OCI-LY7 (cell line): ENCODE data around the gene PPL. TPM values are rescaled to one million over a fixed set of nuclear protein-coding genes. Genes with fewer than 3 reads are reported as not detected.
"Not testable (repeated sequence)": the region's sequence is repeated elsewhere in the genome, so short reads cannot be mapped to it uniquely, and the experiment has no call there.

Experiments
- BruUV-seq: library from RNA; stranded (reverse); fragments of 400-500 nt; replicated peaks from 2 replicates; lab custom pipeline; 2021; lab: Mats Ljungman, UMichigan
- CTCF ChIA-PET: fragments of 300-600 bp; sonication (Branson Sonifier 250); formaldehyde crosslinking; loops from one replicate; lab custom pipeline; 2022; ENCODE audit warnings: antibody characterized with exemption; ENCODE audit not compliant: unreplicated experiment; lab: Charles Lee
- POLR2A ChIA-PET: fragments of 300-600 bp; sonication (Branson Sonifier 250); formaldehyde crosslinking; loops from one replicate; lab custom pipeline; 2022; ENCODE audit warnings: antibody characterized with exemption; lab: Charles Lee
- DNase-seq: peaks from one replicate; pipeline ENCODE4 v3.0.0-alpha.2; 2015; ENCODE audit warnings: low spot score
- H2AFZ ChIP-seq: fragments of 200-600 bp; sonication (generic), shearing (Covaris generic); 2 replicates; pipeline ENCODE4 v1.6.1; 2014; ENCODE audit warnings: mild to moderate bottlenecking, antibody characterized with exemption, low read length, moderate library complexity
- H3K27ac ChIP-seq: fragments of 200-600 bp; sonication (generic); 2 replicates; pipeline ENCODE4 v1.5.1; 2014; ENCODE audit warnings: mixed run types, low read depth, mild to moderate bottlenecking, moderate library complexity, low read length, inconsistent platforms; ENCODE audit not compliant: poor library complexity, severe bottlenecking
- H3K36me3 ChIP-seq: fragments of 200-600 bp; sonication (generic); 2 replicates; pipeline ENCODE4 v1.6.1; 2014; ENCODE audit warnings: mild to moderate bottlenecking, antibody characterized with exemption, low read length, moderate library complexity, mixed read lengths; ENCODE audit not compliant: insufficient read depth
- H3K4me1 ChIP-seq: fragments of 200-600 bp; sonication (generic); 2 replicates; pipeline ENCODE4 v1.5.1; 2014; ENCODE audit warnings: mild to moderate bottlenecking, low read length; ENCODE audit not compliant: insufficient read depth, poor library complexity, severe bottlenecking
- H3K4me2 ChIP-seq: fragments of 200-600 bp; sonication (generic); 2 replicates; pipeline ENCODE4 v1.6.1; 2014; ENCODE audit warnings: mild to moderate bottlenecking, low read length
- H3K4me3 ChIP-seq: fragments of 200-600 bp; sonication (generic); 2 replicates; pipeline ENCODE4 v1.5.1; 2014; ENCODE audit warnings: mild to moderate bottlenecking, low read depth, low read length; ENCODE audit not compliant: poor library complexity, severe bottlenecking
- H3K79me2 ChIP-seq: fragments of 200-600 bp; sonication (generic); 2 replicates; pipeline ENCODE4 v1.6.1; 2016; ENCODE audit warnings: low read depth, mild to moderate bottlenecking, low read length, moderate library complexity, mixed read lengths; ENCODE audit not compliant: insufficient read depth
- H3K9me2 ChIP-seq: fragments of 200-600 bp; sonication (generic); 2 replicates; pipeline ENCODE4 v1.6.1; 2016; ENCODE audit warnings: mild to moderate bottlenecking, low read length, mixed read lengths; ENCODE audit not compliant: insufficient read depth
- H3K9me3 ChIP-seq: fragments of 200-600 bp; sonication (generic); 2 replicates; pipeline ENCODE4 v1.6.1; 2014; ENCODE audit warnings: mild to moderate bottlenecking, mixed run types, low read length, mixed read lengths
- H4K20me1 ChIP-seq: fragments of 200-600 bp; sonication (generic); 2 replicates; pipeline ENCODE4 v1.6.1; 2014; ENCODE audit warnings: mild to moderate bottlenecking, antibody characterized with exemption, low read length, moderate library complexity, mixed read lengths; ENCODE audit not compliant: insufficient read depth
- CTCF ChIP-seq: fragments of 200-600 bp; sonication (generic); conservative IDR thresholded peaks from 2 replicates; pipeline ENCODE4 v1.5.1; 2014; ENCODE audit warnings: mild to moderate bottlenecking, antibody characterized with exemption, low read length, moderate library complexity, mixed read lengths
- EZH2phosphoT487 ChIP-seq: fragments of 200-600 bp; sonication (generic); IDR thresholded peaks from 2 replicates; pipeline ENCODE4 v1.6.1; 2018; ENCODE audit warnings: low read depth, borderline replicate concordance, mild to moderate bottlenecking, mixed run types, antibody characterized with exemption, low read length, moderate library complexity, mixed read lengths
- intact Hi-C: fragments of 100-400 bp; cut with micrococcal nuclease; formaldehyde crosslinking; loops from one replicate; pipeline ENCODE4 v1.10.0; 2022; ENCODE audit not compliant: unreplicated experiment
- total RNA-seq, 2 experiments: library from RNA; depleted of rRNA in 1 of 2; stranded (reverse); fragments of >200 nt in 1 of 2; shearing (Covaris generic) in 1 of 2; gene quantifications; 2 replicates each; pipeline ENCODE4 v1.2.3, GENCODE V29; 2014 to 2022

Gene PPL
- total RNA-seq, 2 experiments from 2014 or later = not detected

- H3K36me3 ChIP-seq = no peaks in the 10 kb centered on the region
- POLR2A ChIA-PET = no interaction called here
- no peak for DNase-seq
- no peaks in the 10 kb centered on the region for H4K20me1 ChIP-seq
- H3K27ac ChIP-seq = no peak overlapping the region
- H3K4me2 ChIP-seq = no peak overlapping the region
- no peaks in the 10 kb centered on the region for H3K9me2 ChIP-seq
- BruUV-seq = no TSS peak
- TF ChIP-seq CTCF (no peak), EZH2phosphoT487 (no peak)
- H2AFZ ChIP-seq = no peak overlapping the region
- no peaks in the 10 kb centered on the region for H3K79me2 ChIP-seq
- no peak overlapping the region for H3K4me3 ChIP-seq
- H3K4me1 ChIP-seq = peaks cover 28% of the 10 kb centered on the region
- intact Hi-C loops = no loop called here
- CTCF ChIA-PET = no interaction called here
- no peaks in the 10 kb centered on the region for H3K9me3 ChIP-seq
Measured at GRCh38 chr16:4966736-4967453, 29.9 kb upstream of the PPL start.

DNA sequence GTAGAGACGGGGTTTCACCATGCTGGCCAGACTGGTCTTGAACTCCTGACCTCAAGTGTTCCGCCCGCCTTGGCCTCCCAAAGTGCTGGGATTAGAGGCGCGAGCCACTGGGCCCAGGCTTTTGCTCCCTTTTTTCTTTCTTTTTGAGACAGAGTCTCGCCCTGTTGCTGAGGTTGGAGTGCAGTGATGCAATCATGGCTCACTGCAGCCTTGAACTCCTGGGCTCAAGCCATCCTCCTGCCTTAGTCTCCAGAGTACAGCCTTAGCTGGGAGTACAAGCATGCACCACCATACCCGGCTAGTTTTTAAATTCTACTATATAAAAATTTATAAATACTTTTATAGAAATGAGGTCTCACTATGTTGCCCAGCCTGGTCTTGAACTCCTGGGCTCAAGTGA lies 26.6 kb upstream of the PPL start:
- H2AFZ ChIP-seq, H3K36me3 ChIP-seq, POLR2A ChIA-PET, H3K27ac ChIP-seq, H4K20me1 ChIP-seq, BruUV-seq, H3K4me1 ChIP-seq, intact Hi-C loops, CTCF ChIA-PET, H3K9me3 ChIP-seq, H3K79me2 ChIP-seq, H3K4me3 ChIP-seq, H3K9me2 ChIP-seq, H3K4me2 ChIP-seq, DNase-seq: not testable (repeated sequence)

DNA sequence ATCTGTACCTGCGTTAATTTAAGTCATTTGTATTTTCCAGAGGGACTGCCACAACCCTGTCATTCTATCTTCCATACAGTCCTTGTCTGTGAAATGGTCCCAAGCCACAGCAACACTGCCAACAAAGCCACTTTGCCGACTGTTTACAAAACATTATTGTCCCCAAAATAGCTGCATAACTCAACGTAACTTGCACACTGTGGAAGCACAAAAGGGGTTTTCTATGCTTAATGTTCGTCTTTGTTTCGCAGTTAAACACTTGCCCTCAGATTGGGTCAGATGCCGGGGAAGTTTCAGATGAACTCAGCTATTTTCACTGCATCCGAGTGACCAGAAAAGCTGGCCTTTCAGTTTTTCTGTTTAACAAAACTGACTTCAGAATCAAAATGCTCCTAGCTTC lies 25.8 kb upstream of the PPL start:
- intact Hi-C loops = no loop called here
- no peak for DNase-seq
- Histone ChIP-seq H3K4me2 (no peak overlapping the region), H4K20me1 (no peaks in the 10 kb centered on the region), H3K27ac (no peak overlapping the region), H3K36me3 (no peaks in the 10 kb centered on the region), H3K4me3 (no peak overlapping the region), H3K79me2 (no peaks in the 10 kb centered on the region), H2AFZ (no peak overlapping the region), H3K9me3 (no peaks in the 10 kb centered on the region), H3K4me1 (peaks cover under 1% of the 10 kb centered on the region), H3K9me2 (no peaks in the 10 kb centered on the region)
- POLR2A ChIA-PET = interaction anchor here (0.7 kb wide), 1 partner anchor 91 kb away, joined by 3 read pairs; no protein-coding TSS in a partner anchor
- CTCF ChIA-PET = no interaction called here
- TF ChIP-seq EZH2phosphoT487 (no peak), CTCF (no peak)
- no TSS peak for BruUV-seq
